ENCODE measurements around the gene TEDC1.

TEDC1 gene

GRCh38 chr14:105458010-105458409 lies 33.0 kb upstream of the TEDC1 start:
- DNase-seq = no peak

GRCh38 chr14:105458571-105458970 lies 32.5 kb upstream of the TEDC1 start:
- DNase-seq = no peak

GRCh38 chr14:105460116-105460515 lies 30.9 kb upstream of the TEDC1 start:
- no peak for DNase-seq

- DNase-seq = no peak
Observed at GRCh38 chr14:105460616-105461015, 30.4 kb upstream of the TEDC1 start.

- DNase-seq = no peak
Observed at GRCh38 chr14:105461903-105462302, 29.1 kb upstream of the TEDC1 start.

DNA sequence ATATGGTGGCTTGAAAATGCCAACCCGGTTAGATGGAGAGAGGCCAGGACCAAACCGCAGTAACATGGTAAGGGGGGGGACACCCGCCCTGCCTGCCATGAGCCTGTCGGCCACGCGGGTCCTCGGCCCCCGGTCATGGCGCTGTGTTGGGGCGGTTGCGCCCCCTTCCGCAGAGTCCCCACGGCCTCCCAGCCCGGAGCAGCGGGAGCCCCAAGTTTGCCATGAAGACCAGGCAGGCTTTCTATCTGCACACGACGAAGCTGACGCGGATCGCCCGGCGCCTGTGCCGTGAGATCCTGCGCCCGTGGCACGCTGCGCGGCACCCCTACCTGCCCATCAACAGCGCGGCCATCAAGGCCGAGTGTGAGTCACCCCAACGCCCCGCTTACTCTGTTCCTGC lies 26.5 kb upstream of the TEDC1 start:
- DNase-seq = no peak

DNA sequence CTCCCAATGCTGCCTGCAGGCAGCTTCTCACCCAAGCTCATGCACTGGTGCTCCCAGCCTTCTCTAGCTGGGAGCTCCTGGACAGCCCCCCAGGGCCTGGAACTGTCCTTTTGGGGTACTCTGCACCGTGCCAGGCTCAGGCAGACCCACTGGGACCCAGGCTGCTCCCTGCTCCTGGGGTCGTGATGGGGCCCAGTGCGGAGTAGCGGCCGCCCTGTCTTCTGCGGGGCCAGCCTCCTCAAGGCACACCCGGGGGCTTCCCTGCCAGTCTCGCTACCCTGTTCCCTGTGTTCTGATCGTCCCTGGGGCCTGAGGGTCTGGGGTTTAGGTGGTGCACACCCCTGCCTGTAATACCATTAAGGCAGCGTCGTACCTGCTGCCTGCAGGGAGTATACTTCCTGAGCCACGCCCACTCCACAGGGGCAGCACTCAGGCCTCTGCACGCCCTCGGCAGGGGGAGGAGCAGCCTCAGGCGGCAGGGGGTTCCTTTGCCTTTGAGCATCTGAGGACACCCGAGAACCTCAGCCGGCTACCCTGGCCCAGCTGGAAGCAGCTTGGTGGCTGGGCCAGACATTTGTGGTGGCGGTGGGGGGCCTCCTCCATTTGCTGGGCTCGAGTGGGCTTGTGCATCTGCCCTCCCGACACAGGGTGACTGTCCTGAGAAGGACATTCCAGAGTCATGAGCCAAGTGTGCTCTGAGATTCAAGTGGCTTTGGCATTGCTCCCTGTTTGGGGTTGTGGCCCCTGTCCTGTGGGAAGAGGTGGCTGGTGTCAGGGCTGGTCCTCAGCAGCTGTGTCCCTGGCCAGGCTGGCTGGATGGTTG lies 25.6 kb upstream of the TEDC1 start:
- no peak for DNase-seq

GRCh38 chr14:105466531-105467248 lies 24.4 kb upstream of the TEDC1 start:
- no peak for DNase-seq

DNA sequence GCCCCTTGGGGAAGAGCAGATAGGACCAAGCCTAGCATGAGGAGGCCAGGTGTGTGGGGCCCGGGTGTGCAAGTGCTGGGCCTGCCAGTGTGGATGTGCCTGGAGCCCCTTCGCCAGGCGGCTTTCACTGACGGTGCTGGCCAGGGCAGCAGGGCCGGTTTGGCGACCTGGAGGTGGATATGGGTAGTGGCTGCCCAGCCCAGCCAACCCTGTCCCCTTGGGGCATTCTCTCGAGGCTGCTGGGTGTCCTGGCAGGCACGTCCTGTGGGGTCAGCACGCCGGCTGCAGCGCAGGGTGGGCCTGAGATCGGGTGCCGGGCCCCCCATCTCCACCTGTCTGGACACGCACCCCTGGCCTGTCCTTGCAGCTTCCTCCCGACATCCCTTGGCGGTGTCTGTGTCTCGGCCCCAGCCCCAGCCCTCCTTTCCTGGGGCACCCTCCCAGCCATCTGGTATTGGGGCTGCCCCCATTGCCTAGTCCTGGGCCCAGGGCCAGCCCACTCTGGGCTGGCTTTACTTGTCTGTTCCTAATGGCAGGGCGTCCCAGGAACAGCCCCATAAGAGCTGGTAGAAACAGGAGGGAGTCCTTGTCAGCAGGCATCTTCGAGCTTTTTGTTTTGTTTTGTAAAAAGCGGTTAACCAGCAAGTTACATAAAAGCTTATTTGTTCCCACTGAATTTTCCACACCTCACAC lies 23.7 kb upstream of the TEDC1 start:
- DNase-seq = no peak

DNA sequence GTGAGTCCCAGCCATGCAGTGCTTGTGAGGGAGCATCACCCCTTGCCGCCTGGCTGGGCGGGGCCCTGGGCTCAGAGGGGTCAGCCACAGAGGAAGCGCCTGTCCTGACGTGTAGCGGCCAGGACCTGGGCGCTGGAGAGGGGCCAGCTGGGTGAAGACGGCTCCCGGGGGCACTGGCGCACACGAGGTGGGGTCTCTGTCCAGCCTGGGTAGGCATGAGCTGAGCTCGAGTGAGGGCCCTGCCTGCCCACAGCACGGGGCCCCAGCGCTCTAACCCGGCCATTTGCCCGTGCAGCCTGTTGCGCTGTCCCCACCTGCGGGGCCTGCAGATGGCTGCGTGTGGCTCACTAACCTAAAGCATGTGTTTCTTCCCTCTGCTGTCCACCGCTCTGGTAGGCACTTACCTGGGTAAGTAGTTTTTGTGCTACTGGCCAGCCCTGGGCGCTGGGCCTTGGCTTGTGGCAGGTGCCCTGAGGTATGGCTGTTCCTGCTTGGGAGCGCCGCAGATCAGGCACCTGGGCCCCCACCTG lies 23.0 kb upstream of the TEDC1 start:
- DNase-seq = no peak

DNA sequence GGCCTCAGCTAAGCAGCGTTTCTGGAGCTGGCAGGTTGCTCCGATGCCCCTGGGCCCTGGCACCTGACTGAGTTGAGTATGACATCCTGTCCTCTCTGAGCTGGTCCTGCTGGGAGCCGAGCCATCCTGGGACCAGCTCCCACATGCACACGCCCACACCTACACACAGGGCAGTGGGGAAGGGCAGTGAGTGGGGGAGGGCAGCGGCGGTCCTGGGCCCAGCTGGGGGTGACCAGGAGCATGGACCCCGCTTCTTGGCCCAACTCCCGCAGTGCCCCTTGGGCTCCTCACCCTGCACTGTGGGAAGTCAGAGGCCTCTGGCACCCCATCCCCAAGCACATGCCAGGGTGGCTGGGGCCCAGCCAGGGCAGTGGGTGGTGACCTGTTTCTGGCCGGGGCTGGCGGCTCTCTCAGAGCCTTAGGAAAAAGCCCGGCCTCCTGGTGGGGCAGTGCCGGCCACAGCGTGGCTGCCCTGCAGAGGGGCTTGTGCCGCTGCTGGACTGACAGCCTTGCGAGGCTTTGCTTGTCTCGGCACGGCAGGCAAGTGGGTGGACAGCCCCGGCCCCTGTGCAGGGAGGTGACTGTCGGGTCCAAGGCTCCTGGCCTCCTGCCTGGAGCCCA lies 22.3 kb upstream of the TEDC1 start:
- no peak for DNase-seq

- no peak for DNase-seq
Observed at GRCh38 chr14:105469456-105470349, 21.3 kb upstream of the TEDC1 start.

GRCh38 chr14:105470350-105471296 lies 20.4 kb upstream of the TEDC1 start:
- no peak for DNase-seq

DNA sequence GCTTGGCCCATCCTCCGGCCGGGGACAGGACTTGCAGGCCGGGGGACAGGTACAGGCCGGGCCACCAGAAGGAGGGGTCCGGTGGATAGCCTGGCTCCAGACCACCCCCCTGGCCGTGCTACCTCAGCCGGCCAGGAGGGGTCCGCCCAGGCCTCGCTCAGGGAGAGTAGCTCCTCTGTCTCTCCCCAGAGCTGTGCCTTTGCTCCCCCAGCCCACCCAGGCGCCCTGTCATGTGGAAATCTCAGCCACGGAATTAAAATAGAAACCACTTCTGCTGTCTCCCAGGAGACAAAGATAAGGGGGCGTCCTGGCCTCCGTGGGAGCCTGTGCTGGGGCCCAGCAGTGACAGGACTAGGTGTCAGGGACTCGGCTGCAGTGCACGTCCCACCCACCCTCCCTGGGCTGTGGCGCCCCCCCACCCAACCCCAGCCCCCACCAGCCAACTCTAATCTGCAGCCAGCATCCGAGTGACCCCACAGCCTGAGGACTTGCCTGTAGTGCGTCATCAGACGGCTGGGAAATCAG lies 19.7 kb upstream of the TEDC1 start:
- no peak for DNase-seq

GRCh38 chr14:105471823-105472485 lies 19.1 kb upstream of the TEDC1 start:
- no peak for DNase-seq

DNA sequence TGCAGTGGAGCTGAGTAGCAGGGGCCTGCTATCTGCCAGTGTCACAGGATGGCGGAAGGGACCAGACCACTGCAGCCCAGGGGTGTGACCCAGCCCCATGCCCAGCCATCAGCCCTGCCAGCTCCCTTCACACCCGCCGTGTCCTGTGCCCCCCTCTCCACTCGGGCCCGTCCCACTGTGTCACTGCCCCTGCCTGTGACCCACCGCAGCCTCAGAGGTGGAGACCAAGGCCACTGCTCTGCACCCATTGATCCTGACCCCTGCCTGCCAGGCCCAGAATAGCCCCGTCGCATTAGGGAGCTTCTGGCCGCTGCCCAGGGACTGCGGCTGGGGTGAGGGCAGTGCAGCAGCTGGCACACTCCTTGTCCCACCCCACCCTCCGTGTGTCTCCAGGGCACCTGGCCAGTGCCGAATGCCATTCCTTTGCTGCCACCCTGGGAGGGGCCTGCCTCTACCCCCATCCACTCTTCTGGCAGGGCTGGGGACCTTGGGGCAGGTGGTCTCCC lies 18.5 kb upstream of the TEDC1 start:
- no peak for DNase-seq

GRCh38 chr14:105473033-105473676 lies 17.9 kb upstream of the TEDC1 start:
- DNase-seq = no peak

GRCh38 chr14:105473677-105474482 lies 17.2 kb upstream of the TEDC1 start:
- DNase-seq = peak; percentile 82

All from NCI-H510A (cell line).